Ovary (tissue), 9 donors: ENCODE results near the gene TUBB3. TPM values are rescaled to one million over a fixed set of nuclear protein-coding genes. Genes with fewer than 3 reads are reported as not detected.

Experiments used
- DNase-seq, 5 donors: peaks; one replicate each; pipeline ENCODE4 v3.0.0-alpha.2; 2019 to 2020
- H3K27ac ChIP-seq, 2 donors: fragments of 200-600 bp; one replicate each; pipeline versions ENCODE4 v1.5.1 to v1.8.0; 2019 to 2022
- H3K27me3 ChIP-seq: fragments of 200-600 bp; one replicate; pipeline ENCODE4 v1.8.0; 2022
- H3K36me3 ChIP-seq: fragments of 200-600 bp; sonication (generic); one replicate; pipeline ENCODE4 v1.5.1; 2019
- H3K4me1 ChIP-seq: one replicate; pipeline ENCODE4 v1.8.1; 2013; ENCODE audit warnings: mild to moderate bottlenecking, moderate library complexity; ENCODE audit not compliant: insufficient read depth
- H3K4me3 ChIP-seq: fragments of 200-600 bp; sonication (generic); one replicate; pipeline ENCODE4 v1.5.1; 2017
- H3K9me3 ChIP-seq, 2 donors: fragments of 200-600 bp in 1 of 2; sonication (generic) in 1 of 2; one replicate each; pipeline versions ENCODE4 v1.5.1 to v1.8.1; 2013 to 2019; ENCODE audit warnings: mild to moderate bottlenecking in 1 of 2, moderate library complexity in 1 of 2
- EP300 ChIP-seq: sonication (generic); formaldehyde crosslinking; IDR thresholded peaks from one replicate; pipeline ENCODE4 v1.6.1; 2017; ENCODE audit warnings: antibody characterized with exemption
- POLR2A ChIP-seq: fragments of 450-650 bp; IDR thresholded peaks from one replicate; pipeline ENCODE4 v1.6.1; 2017; ENCODE audit warnings: antibody characterized with exemption, mild to moderate bottlenecking, moderate library complexity
- whole genome bisulfite sequencing, 3 donors: extraction: QIAGEN DNeasy Blood & Tissue Kit in 1 of 3; methylation state at CpG; one replicate each; pipeline versions ENCODE4 v1.1.5 to v1.1.7; 2013 to 2017; 5-methylcytosine and 5-hydroxymethylcytosine counted together
- intact Hi-C, 4 donors: fragments of 100-400 bp; cut with DNase I; formaldehyde crosslinking; loops; one replicate each; pipeline versions ENCODE4 v1.11.0 to v1.15.1; 2022 to 2023
- polyA plus RNA-seq, 2 donors: library from polyadenylated mRNA; stranded (reverse); fragments of 200-250 nt in 1 of 2; fragments of 350-450 nt in 1 of 2; fragmentation: Illumina TruSeq in 1 of 2; extraction: RNeasy Lipid Tissue Mini Kit (QIAGEN cat#74804) in 1 of 2; gene quantifications; one replicate each; pipeline ENCODE4 v1.2.3, GENCODE V29; 2013 to 2014
- total RNA-seq, 7 donors: library from RNA; depleted of rRNA in 2 of 7; stranded (reverse); fragments of >200 nt in 2 of 7; fragmentation: NEBNext Ultra II Directional in 3 of 7; extraction: Animal tissue kit (Norgen Biotek cat#: 25700) in 3 of 7; gene quantifications; one replicate each; pipeline versions ENCODE4 v1.1.0 to v1.2.4, GENCODE V29; 2016 to 2023
- TF ChIP-seq, protein P1 (sequence below), 3 donors: fragments of 450-650 bp in 2 of 3; fragments of 200-600 bp in 1 of 3; IDR thresholded peaks; one replicate each; pipeline versions ENCODE4 v1.5.1 to v1.8.0; 2016 to 2022; ENCODE audit warnings: antibody characterized with exemption in 3 of 3, mild to moderate bottlenecking in 1 of 3
- donor health status: DM: no; HTN: no; CAD: no; lungs with moderate emphysema.
- donor health status: DM: no; HTN: no; CAD: no.
- donor health status: Bipolar disorder and iron deficiency.
- donor health status: DM: yes; HTN: yes; CAD: no.
- donor health status: DM: no; HTN: no; CAD: no.
- donor health status: DM: yes; HTN: yes; CAD: no.

The TUBB3 gene
- total and polyA plus RNA-seq, 9 donors = 0.73 to 22.6 (median 2.5) TPM

DNA sequence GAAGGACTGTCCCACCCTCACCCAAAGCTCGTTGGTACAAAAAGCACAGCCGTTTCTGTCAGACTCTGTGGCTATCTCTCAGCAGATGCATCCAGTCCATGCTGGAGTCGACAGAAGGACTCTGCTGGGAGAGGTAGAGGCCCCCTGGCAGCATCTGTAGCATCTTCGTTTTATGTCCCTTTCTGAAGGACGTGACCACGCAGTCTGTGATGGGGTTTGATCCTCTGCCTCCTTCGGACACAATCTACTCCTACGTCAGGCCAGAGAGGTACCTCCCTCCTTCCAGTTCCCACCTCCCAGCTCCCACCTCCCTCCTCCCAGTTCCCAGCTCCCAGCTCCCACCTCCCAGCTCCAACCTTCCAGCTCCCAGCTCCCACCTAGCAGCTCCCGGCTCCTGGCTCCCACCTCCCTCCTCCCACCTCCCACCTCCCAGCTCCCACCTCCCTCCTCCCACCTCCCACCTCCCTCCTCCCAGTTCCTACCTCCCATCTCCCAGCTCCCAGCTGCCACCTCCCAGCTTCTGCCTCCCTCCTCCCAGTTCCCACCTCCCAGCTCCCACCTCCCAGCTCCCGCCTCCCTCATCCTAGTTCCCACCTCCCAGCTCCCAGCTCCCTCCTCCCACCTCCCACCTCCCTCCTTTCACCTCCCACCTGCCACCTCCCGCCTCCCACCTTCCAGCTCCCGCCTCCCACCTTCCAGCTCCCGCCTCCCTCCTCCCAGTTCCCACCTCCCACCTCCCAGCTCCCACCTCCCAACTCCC is 15.9 kb upstream of the TUBB3 start:
- no peaks in the 10 kb centered on the region for H3K36me3 ChIP-seq
- 92 to 97% (median 94%) methylated on average over 12 to 13 of the region's 13 CpGs for WGBS, 3 donors

DNA sequence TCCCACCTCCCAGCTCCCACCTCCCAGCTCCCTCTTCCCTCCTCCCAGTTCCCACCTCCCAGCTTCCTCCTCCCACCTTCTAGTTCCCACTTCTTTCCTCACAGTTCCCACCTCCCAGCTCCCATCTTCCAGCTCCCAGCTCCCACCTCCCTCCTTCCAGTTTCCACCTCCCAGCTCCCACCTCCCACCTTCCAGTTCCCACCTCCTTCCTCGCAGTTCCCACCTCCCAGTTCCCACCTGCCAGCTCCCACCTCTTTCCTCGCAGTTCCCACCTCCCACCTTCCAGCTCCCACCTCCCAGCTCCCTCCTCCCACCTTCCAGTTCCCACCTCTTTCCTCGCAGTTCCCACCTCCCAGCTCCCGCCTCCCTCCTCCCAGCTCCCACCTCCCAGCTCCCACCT is 14.9 kb upstream of the TUBB3 start:
- intact Hi-C loops = no loop called here
- DNase-seq = no peak
- Histone ChIP-seq H3K9me3 (no peaks in the 10 kb centered on the region), H3K27me3 (no peaks in the 10 kb centered on the region), H3K27ac (no peak overlapping the region), H3K36me3 (no peaks in the 10 kb centered on the region), H3K4me3 (no peak overlapping the region), H3K4me1 (no peaks in the 10 kb centered on the region)
- 86 to 97% (median 92%) methylated on average over 4 of the region's 4 CpGs for WGBS, 3 donors
- no peak for TF ChIP-seq EP300

More for the DNA sequence above, 15.9 kb upstream of the TUBB3 start:
- intact Hi-C loops = no loop called here
- Histone ChIP-seq H3K9me3 (no peaks in the 10 kb centered on the region), H3K27ac (no peak overlapping the region), H3K4me3 (no peak overlapping the region), H3K4me1 (no peaks in the 10 kb centered on the region), H3K27me3 (no peaks in the 10 kb centered on the region)
- no peak for DNase-seq
- TF ChIP-seq, protein P1, sequence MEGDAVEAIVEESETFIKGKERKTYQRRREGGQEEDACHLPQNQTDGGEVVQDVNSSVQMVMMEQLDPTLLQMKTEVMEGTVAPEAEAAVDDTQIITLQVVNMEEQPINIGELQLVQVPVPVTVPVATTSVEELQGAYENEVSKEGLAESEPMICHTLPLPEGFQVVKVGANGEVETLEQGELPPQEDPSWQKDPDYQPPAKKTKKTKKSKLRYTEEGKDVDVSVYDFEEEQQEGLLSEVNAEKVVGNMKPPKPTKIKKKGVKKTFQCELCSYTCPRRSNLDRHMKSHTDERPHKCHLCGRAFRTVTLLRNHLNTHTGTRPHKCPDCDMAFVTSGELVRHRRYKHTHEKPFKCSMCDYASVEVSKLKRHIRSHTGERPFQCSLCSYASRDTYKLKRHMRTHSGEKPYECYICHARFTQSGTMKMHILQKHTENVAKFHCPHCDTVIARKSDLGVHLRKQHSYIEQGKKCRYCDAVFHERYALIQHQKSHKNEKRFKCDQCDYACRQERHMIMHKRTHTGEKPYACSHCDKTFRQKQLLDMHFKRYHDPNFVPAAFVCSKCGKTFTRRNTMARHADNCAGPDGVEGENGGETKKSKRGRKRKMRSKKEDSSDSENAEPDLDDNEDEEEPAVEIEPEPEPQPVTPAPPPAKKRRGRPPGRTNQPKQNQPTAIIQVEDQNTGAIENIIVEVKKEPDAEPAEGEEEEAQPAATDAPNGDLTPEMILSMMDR (IDR thresholded peaks at IDR 0.05) = no peak

DNA sequence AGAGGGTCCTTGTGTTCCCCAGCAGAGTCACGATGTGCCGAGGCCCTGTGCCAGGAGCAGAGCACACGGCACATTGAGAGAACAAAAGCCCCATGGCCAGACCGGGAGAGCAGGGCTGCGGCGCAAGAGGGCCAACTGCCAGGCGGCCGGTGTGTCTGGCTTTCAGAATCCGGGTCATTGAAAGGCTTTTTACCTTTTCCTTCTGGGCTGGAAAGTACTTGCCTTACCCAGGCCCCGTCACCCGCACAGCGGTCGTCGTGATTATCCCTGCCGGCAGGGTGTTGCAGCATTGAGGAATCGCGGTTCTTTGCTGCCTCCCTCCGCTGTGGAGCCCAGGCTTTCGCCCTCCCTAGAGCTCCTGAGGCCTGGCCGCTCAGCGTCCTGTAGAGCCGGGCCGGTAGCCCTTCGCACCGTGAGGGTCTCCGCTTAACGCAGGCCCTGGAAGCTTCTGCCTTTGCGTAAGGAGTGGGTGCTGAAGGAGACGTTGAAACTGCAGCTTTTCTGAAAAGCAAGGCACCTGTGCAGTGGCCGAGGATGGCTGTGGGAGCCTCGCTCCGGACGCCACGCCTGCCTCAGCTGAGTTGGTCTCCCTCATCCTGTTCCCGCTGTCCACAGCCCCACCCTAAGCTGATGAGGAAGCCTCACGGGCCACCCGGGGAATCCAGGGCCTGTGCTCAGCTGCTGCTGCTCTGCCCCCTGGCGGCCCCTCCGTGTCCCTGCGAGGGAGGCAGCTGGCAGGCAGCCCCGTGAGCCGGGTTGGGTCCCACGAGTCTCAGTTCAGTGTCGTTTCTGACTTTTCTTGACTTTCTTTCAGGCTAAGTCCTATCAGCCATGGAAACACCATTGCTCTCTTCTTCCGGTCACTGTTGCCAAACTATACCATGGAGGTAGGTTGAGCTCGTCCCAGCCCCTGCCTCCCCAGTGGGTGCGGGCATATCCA is 13.1 kb upstream of the TUBB3 start:
- intact Hi-C loops = no loop called here
- 58 to 65% (median 60%) methylated on average over 47 of the region's 47 CpGs for WGBS, 3 donors
- TF ChIP-seq EP300 (no peak), POLR2A (no peak)
- TF ChIP-seq, protein P1 (IDR thresholded peaks at IDR 0.05) = peak; percentile 62 to 74 (median 64)
- Histone ChIP-seq H3K4me3 (no peak overlapping the region), H3K27me3 (no peaks in the 10 kb centered on the region), H3K4me1 (no peaks in the 10 kb centered on the region), H3K36me3 (no peaks in the 10 kb centered on the region), H3K9me3 (no peaks in the 10 kb centered on the region), H3K27ac (peak overlapping the region in 1 of 2 donors; percentile 17)
- peak; percentile 71 to 85 (median 72) for DNase-seq

DNA sequence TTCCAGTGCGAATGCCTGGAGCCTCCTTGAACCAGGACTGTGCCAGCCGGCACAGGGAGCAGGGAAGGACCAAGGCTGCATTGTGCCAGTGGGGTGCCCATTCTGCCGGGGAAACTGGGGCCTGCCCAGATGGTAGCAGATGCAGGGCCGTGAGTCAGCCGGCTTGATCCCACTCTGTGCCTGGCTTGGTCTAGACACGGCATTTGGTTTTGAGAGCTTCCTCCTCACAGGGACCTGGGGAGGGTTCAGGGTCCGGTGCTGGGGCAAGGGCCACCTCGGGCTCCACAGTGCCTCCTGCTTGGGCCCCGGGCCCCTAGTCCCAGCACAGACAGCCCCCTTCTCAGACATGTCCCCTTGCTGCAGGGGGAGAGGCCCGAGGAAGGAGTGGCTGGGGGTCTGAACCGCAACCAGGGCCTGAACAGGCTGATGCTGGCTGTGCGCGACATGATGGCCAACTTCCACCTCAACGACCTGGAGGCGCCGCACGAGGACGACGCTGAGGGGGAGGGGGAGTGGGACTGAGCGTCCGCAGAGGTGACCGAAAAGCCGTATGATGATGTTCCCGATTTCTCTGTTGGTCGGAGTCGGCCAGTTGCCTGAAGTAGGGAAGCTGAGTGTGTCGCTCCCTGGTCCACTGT is 12.3 kb upstream of the TUBB3 start:
- no peak for DNase-seq
- peak overlapping the region in 1 of 2 donors; percentile 17 for H3K27ac ChIP-seq
- intact Hi-C loops = no loop called here
- 87 to 93% (median 92%) methylated on average over 25 to 27 of the region's 27 CpGs for WGBS, 3 donors
- no peak for TF ChIP-seq POLR2A
- TF ChIP-seq, protein P1 (IDR thresholded peaks at IDR 0.05) = no peak
- no peak for TF ChIP-seq EP300
- H3K4me3 ChIP-seq = no peak overlapping the region
- H3K9me3 ChIP-seq = no peaks in the 10 kb centered on the region
- no peaks in the 10 kb centered on the region for H3K27me3 ChIP-seq
- H3K4me1 ChIP-seq = no peaks in the 10 kb centered on the region
- H3K36me3 ChIP-seq = no peaks in the 10 kb centered on the region
